Ovary (tissue), 9 donors: Measurements from ENCODE around the gene SSBP2. TPM values are rescaled to one million over a fixed set of nuclear protein-coding genes. Genes with fewer than 3 reads are reported as not detected.

ENCODE experiments used
- DNase-seq, 5 donors: peaks; one replicate each; pipeline ENCODE4 v3.0.0-alpha.2; 2019 to 2020
- H3K27ac ChIP-seq, 2 donors: fragments of 200-600 bp; one replicate each; pipeline versions ENCODE4 v1.5.1 to v1.8.0; 2019 to 2022
- H3K27me3 ChIP-seq: fragments of 200-600 bp; one replicate; pipeline ENCODE4 v1.8.0; 2022
- H3K36me3 ChIP-seq: fragments of 200-600 bp; sonication (generic); one replicate; pipeline ENCODE4 v1.5.1; 2019
- H3K4me1 ChIP-seq: one replicate; pipeline ENCODE4 v1.8.1; 2013; ENCODE audit warnings: mild to moderate bottlenecking, moderate library complexity; ENCODE audit not compliant: insufficient read depth
- H3K4me3 ChIP-seq: fragments of 200-600 bp; sonication (generic); one replicate; pipeline ENCODE4 v1.5.1; 2017
- H3K9me3 ChIP-seq, 2 donors: fragments of 200-600 bp in 1 of 2; sonication (generic) in 1 of 2; one replicate each; pipeline versions ENCODE4 v1.5.1 to v1.8.1; 2013 to 2019; ENCODE audit warnings: mild to moderate bottlenecking in 1 of 2, moderate library complexity in 1 of 2
- EP300 ChIP-seq: sonication (generic); formaldehyde crosslinking; IDR thresholded peaks from one replicate; pipeline ENCODE4 v1.6.1; 2017; ENCODE audit warnings: antibody characterized with exemption
- POLR2A ChIP-seq: fragments of 450-650 bp; IDR thresholded peaks from one replicate; pipeline ENCODE4 v1.6.1; 2017; ENCODE audit warnings: antibody characterized with exemption, mild to moderate bottlenecking, moderate library complexity
- WGBS, 3 donors: extraction: QIAGEN DNeasy Blood & Tissue Kit in 1 of 3; methylation state at CpG; one replicate each; pipeline versions ENCODE4 v1.1.5 to v1.1.7; 2013 to 2017; 5-methylcytosine and 5-hydroxymethylcytosine counted together
- intact Hi-C, 4 donors: fragments of 100-400 bp; cut with DNase I; formaldehyde crosslinking; loops; one replicate each; pipeline versions ENCODE4 v1.11.0 to v1.15.1; 2022 to 2023
- polyA plus RNA-seq, 2 donors: library from polyadenylated mRNA; stranded (reverse); fragments of 200-250 nt in 1 of 2; fragments of 350-450 nt in 1 of 2; fragmentation: Illumina TruSeq in 1 of 2; extraction: RNeasy Lipid Tissue Mini Kit (QIAGEN cat#74804) in 1 of 2; gene quantifications; one replicate each; pipeline ENCODE4 v1.2.3, GENCODE V29; 2013 to 2014
- total RNA-seq, 7 donors: library from RNA; depleted of rRNA in 2 of 7; stranded (reverse); fragments of >200 nt in 2 of 7; fragmentation: NEBNext Ultra II Directional in 3 of 7; extraction: Animal tissue kit (Norgen Biotek cat#: 25700) in 3 of 7; gene quantifications; one replicate each; pipeline versions ENCODE4 v1.1.0 to v1.2.4, GENCODE V29; 2016 to 2023
- TF ChIP-seq, protein P1 (sequence below), 3 donors: fragments of 450-650 bp in 2 of 3; fragments of 200-600 bp in 1 of 3; IDR thresholded peaks; one replicate each; pipeline versions ENCODE4 v1.5.1 to v1.8.0; 2016 to 2022; ENCODE audit warnings: antibody characterized with exemption in 3 of 3, mild to moderate bottlenecking in 1 of 3
- donor health status: DM: no; HTN: no; CAD: no; lungs with moderate emphysema.
- donor health status: DM: no; HTN: no; CAD: no.
- donor health status: Bipolar disorder and iron deficiency.
- donor health status: DM: yes; HTN: yes; CAD: no.
- donor health status: DM: no; HTN: no; CAD: no.
- donor health status: DM: yes; HTN: yes; CAD: no.

The SSBP2 gene
- total and polyA plus RNA-seq, 9 donors, result 40.5 to 126 (median 78.2) TPM

GRCh38 chr5:81556809-81557208 is 194.1 kb downstream of the SSBP2 start:
- Histone ChIP-seq H3K4me1 (peaks cover 1% of the 10 kb centered on the region), H3K27me3 (no peaks in the 10 kb centered on the region)
- intact Hi-C loops, result no loop called here

GRCh38 chr5:81555865-81556264 is 195.0 kb downstream of the SSBP2 start:
- H3K27me3 ChIP-seq, result no peaks in the 10 kb centered on the region
- TF ChIP-seq, protein P1, sequence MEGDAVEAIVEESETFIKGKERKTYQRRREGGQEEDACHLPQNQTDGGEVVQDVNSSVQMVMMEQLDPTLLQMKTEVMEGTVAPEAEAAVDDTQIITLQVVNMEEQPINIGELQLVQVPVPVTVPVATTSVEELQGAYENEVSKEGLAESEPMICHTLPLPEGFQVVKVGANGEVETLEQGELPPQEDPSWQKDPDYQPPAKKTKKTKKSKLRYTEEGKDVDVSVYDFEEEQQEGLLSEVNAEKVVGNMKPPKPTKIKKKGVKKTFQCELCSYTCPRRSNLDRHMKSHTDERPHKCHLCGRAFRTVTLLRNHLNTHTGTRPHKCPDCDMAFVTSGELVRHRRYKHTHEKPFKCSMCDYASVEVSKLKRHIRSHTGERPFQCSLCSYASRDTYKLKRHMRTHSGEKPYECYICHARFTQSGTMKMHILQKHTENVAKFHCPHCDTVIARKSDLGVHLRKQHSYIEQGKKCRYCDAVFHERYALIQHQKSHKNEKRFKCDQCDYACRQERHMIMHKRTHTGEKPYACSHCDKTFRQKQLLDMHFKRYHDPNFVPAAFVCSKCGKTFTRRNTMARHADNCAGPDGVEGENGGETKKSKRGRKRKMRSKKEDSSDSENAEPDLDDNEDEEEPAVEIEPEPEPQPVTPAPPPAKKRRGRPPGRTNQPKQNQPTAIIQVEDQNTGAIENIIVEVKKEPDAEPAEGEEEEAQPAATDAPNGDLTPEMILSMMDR (IDR thresholded peaks at IDR 0.05), result no peak
- TF ChIP-seq EP300, result no peak
- TF ChIP-seq POLR2A, result no peak
- no peaks in the 10 kb centered on the region for H3K9me3 ChIP-seq
- 86 to 92% (median 88%) methylated on average over 2 of the region's 2 CpGs for WGBS, 3 donors
- H3K27ac ChIP-seq, result no peak overlapping the region
- DNase-seq, result no peak
- H3K4me3 ChIP-seq, result no peak overlapping the region
- peaks cover 1% of the 10 kb centered on the region for H3K4me1 ChIP-seq
- intact Hi-C loops, result no loop called here
- no peaks in the 10 kb centered on the region for H3K36me3 ChIP-seq

More at GRCh38 chr5:81556809-81557208, 194.1 kb downstream of the SSBP2 start:
- H3K36me3 ChIP-seq, result no peaks in the 10 kb centered on the region
- TF ChIP-seq POLR2A (no peak), EP300 (no peak)
- TF ChIP-seq, protein P1 (IDR thresholded peaks at IDR 0.05), result no peak
- no peak for DNase-seq
- H3K4me3 ChIP-seq, result no peak overlapping the region
- no peak overlapping the region for H3K27ac ChIP-seq
- H3K9me3 ChIP-seq, result no peaks in the 10 kb centered on the region

DNA sequence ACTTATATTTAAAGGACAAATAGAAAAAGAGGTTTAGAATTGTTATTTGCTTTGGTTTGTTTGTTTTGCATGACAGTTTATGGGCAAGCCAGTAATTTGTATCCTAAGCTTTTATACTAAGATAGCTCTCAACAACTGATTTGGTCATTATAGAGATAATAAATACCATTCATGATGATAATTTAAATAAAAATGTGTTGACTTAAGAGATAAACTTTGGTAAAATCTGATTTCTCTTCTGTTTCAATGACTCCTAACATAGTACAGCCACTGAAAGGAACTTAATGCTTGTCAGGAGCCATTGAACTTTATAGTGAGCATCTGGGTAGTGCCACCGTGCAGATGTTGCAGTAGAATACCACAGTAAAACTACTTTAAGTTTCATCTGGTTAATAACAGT is 196.2 kb downstream of the SSBP2 start:
- H3K4me1 ChIP-seq, result no peaks in the 10 kb centered on the region
- 94 to 98% (median 97%) methylated on average over 1 of the region's 1 CpG for WGBS, 3 donors
- H3K27ac ChIP-seq, result no peak overlapping the region
- intact Hi-C loops, result no loop called here
- H3K9me3 ChIP-seq, result no peaks in the 10 kb centered on the region
- no peaks in the 10 kb centered on the region for H3K27me3 ChIP-seq
- DNase-seq, result no peak
- H3K4me3 ChIP-seq, result no peak overlapping the region
- no peaks in the 10 kb centered on the region for H3K36me3 ChIP-seq
- TF ChIP-seq POLR2A (no peak), EP300 (no peak)
- TF ChIP-seq, protein P1 (IDR thresholded peaks at IDR 0.05), result no peak

DNA sequence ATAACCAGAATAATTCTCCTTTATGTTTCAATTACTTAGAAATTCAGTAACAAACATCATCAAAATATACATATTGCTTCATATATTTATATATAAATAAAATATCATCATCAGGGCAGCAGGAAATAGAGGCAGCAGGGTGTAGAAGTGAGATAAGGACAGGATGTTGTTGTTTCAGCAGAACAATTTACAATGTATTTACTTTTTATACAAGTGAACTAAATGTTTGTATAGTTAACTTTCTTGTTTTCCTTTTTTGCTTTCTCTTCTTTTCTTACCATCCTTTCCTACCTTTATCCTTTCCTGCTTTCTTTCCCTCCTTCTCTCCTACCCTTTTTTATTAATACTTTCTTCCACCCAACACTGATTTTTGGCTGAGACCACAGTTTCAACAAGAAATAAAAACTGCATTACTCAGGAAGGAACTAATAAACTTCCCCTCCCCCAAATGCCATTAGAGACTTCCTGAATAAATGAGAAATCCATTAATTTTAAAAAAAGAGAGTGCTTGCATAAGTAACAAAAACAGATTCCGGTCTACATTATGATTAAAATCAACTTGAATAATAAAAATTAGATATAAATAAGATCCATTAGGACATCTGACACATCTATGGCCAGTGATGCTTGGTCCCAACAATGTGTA is 197.2 kb downstream of the SSBP2 start:
- WGBS, 3 donors, result 72 to 81% (median 76%) methylated on average over 1 of the region's 1 CpG
- no peak for TF ChIP-seq EP300
- Histone ChIP-seq H3K9me3 (no peaks in the 10 kb centered on the region), H3K4me1 (no peaks in the 10 kb centered on the region), H3K36me3 (no peaks in the 10 kb centered on the region), H3K27ac (no peak overlapping the region), H3K27me3 (no peaks in the 10 kb centered on the region), H3K4me3 (no peak overlapping the region)
- intact Hi-C loops, result no loop called here
- no peak for DNase-seq

- TF ChIP-seq POLR2A (no peak), EP300 (no peak)
- TF ChIP-seq, protein P1 (IDR thresholded peaks at IDR 0.05), result no peak
- intact Hi-C loops, result no loop called here
- Histone ChIP-seq H3K9me3 (no peaks in the 10 kb centered on the region), H3K4me1 (no peaks in the 10 kb centered on the region), H3K27me3 (no peaks in the 10 kb centered on the region), H3K36me3 (no peaks in the 10 kb centered on the region), H3K4me3 (no peak overlapping the region), H3K27ac (no peak overlapping the region)
- 72 to 84% (median 79%) methylated on average over 2 of the region's 2 CpGs for WGBS, 3 donors
- no peak for DNase-seq
Measured at GRCh38 chr5:81552852-81553566, 197.9 kb downstream of the SSBP2 start.
